ENCODE data around the gene ATG7. TPM values are rescaled to one million over a fixed set of nuclear protein-coding genes. Genes with fewer than 3 reads are reported as not detected.

ATG7 gene
- total RNA-seq, 1 experiment from 2014 or later: 29.3 TPM

GRCh38 chr3:11555881-11556633 lies 283.9 kb downstream of the ATG7 start (continued):
- no peak for TF ChIP-seq EZH2 (IDR thresholded peaks at IDR 0.05)

GRCh38 chr3:11556851-11557644 lies 284.9 kb downstream of the ATG7 start:
- no peak overlapping the region for H3K4me3 ChIP-seq (replicated peaks in 1 of 2; ENCODE audit: low read depth in 1 of 2, low read length in 2 of 2)
- H3K27ac ChIP-seq (ENCODE audit: low read depth, low read length): no peak overlapping the region
- H3K36me3 ChIP-seq (ENCODE audit: control insufficient read depth in 1 of 2, insufficient read depth in 2 of 2, low read length in 2 of 2): no peaks in the 10 kb centered on the region; a peak in 1 of 4 replicates
- no peak for TF ChIP-seq TCF7L2 (IDR thresholded peaks at IDR 0.05; ENCODE audit: borderline replicate concordance, extremely low read depth, insufficient read depth, insufficient read length)
- TF ChIP-seq CBX3 (IDR thresholded peaks at IDR 0.05; ENCODE audit: low read depth): no peak
- no peak for TF ChIP-seq CTCF (IDR thresholded peaks at IDR 0.05 in 2 of 3, conservative IDR thresholded peaks at IDR 0.05 in 1 of 3; ENCODE audit: borderline replicate concordance in 1 of 3, insufficient read depth in 1 of 3, low read depth in 2 of 3, low read length in 2 of 3)
- TF ChIP-seq, protein P1, sequence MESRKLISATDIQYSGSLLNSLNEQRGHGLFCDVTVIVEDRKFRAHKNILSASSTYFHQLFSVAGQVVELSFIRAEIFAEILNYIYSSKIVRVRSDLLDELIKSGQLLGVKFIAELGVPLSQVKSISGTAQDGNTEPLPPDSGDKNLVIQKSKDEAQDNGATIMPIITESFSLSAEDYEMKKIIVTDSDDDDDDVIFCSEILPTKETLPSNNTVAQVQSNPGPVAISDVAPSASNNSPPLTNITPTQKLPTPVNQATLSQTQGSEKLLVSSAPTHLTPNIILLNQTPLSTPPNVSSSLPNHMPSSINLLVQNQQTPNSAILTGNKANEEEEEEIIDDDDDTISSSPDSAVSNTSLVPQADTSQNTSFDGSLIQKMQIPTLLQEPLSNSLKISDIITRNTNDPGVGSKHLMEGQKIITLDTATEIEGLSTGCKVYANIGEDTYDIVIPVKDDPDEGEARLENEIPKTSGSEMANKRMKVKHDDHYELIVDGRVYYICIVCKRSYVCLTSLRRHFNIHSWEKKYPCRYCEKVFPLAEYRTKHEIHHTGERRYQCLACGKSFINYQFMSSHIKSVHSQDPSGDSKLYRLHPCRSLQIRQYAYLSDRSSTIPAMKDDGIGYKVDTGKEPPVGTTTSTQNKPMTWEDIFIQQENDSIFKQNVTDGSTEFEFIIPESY (IDR thresholded peaks at IDR 0.05; ENCODE audit: extremely low read depth, insufficient replicate concordance, low read length): no peak
- no peak for TF ChIP-seq YY1 (IDR thresholded peaks at IDR 0.05; ENCODE audit: extremely low read depth, insufficient replicate concordance, low read depth, low read length)
- H3K9ac ChIP-seq (ENCODE audit: low read length): no peak overlapping the region
- H3K4me1 ChIP-seq (ENCODE audit: control insufficient read depth in 1 of 2, insufficient read depth in 2 of 2, low read length in 2 of 2): no peaks in the 10 kb centered on the region; a peak in 1 of 4 replicates
- CTCF ChIA-PET: no interaction called here
- no peaks in the 10 kb centered on the region for H3K9me2 ChIP-seq (ENCODE audit: insufficient read depth)
- RAD21 ChIA-PET (ENCODE audit: low non-redundant PET in 1 of 2, low total read pairs in 2 of 2, uncharacterized antibody in 2 of 2, unreplicated experiment in 2 of 2): no interaction called here
- ATAC-seq (no peak), DNase-seq (ENCODE audit: low read depth, low spot score) (no peak)
- H3K79me2 ChIP-seq (ENCODE audit: insufficient read depth, low read length): 0 out of 2 replicates have a peak, but pooled peaks cover 3% of the 10 kb centered on the region
- intact Hi-C loops (cut with micrococcal nuclease): no loop called here
- H4K20me1 ChIP-seq (ENCODE audit: insufficient read depth): peaks cover 7% of the 10 kb centered on the region; the same call in 1 of the 2 replicates
- H2AFZ ChIP-seq (ENCODE audit: low read depth, low read length, poor library complexity, severe bottlenecking): no peak overlapping the region
- no peaks in the 10 kb centered on the region for H3K27me3 ChIP-seq (ENCODE audit: insufficient read depth, low read length)
- BruUV-seq (replicated peaks): no TSS peak
- POLR2A ChIA-PET: no interaction called here
- no peak overlapping the region for H3K4me2 ChIP-seq (ENCODE audit: low read length)
- H3K9me3 ChIP-seq (ENCODE audit: control insufficient read depth in 1 of 2, insufficient read depth in 1 of 2, low read depth in 1 of 2, low read length in 2 of 2): no peaks in the 10 kb centered on the region

All from HCT116 (cell line).